Measurements from ENCODE around the gene FAM149A.

FAM149A gene

DNA sequence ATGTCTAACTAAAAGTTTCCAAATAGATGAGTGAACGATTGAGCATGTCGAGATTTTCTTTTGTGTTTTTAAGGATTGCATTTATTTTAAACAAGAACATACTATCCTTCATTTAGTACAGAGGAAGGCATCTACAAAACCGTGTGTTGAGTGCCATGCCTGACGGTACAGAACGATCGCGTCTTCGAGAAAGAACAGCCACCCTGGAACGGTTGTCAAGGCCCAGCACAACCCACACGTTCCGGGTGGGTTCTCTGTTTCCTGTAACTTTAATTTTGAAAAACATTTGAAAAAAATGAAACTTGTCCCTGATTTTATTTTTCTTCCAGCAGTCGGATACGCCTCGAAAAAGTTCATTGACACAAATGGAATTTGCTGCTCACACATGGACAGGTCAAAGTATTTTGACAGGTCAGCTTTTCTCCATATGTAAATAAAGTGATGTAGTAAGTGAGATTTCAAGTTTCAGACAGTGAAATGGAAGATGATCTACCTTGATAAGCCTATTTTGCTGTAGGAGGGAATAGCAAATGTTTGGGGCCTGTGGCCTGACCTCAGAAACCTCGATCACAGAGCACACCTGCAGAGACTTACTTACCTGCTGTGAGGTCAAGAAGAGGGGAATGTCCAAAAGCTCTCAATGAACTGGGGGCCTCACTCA is 62.5 kb downstream of the FAM149A start:
- DNase-seq, result no peak

DNA sequence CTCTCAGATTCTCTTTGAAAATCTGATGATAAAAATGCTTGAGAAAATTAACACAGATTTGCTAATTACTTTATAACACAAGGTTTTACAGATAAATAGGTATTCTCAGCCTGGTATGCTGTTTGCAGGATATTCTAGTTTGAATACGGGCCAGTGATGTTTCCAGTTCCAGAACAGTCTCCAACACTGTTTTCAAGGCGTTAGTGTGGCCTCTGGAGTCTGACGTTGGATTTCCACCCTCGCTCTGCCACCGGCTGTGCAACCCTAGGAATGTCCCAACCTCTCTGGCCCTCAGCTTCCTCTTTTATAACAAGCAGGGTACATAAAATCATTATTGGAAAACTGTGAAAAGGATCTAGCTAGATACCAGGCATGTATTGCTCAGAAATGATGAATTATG is 63.1 kb downstream of the FAM149A start:
- no peak for DNase-seq

- no peak for DNase-seq
Measured at GRCh38 chr4:186168750-186169149, 64.2 kb downstream of the FAM149A start.

DNA sequence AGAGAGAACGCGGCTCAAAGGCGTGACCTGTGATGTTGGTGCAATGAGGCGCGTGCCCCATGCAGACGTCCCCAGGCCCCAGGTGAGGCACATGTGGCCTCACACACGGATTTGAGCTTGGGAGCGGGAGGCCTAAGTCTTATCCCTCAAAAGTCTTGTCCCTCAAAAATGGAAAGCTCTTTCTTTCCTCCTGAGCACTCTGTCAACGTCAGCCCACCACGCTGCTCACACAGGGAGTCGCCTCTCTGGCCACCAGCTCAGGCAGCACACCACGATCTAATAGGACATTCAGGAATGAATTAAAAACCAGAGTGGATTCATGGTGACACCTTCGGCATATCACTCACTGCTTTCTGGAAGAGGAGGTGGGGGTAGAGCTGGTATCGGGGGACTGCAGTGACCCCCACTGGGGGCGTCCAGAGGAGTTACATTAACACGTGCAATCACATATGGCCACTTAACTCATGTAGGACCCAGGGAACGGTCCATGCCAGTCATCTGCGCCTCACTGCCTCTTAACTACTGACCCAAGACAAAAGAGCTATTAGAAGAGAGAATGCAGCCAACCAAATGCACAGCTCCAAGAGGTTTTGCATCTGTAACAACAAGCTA is 64.9 kb downstream of the FAM149A start:
- no peak for DNase-seq

DNA sequence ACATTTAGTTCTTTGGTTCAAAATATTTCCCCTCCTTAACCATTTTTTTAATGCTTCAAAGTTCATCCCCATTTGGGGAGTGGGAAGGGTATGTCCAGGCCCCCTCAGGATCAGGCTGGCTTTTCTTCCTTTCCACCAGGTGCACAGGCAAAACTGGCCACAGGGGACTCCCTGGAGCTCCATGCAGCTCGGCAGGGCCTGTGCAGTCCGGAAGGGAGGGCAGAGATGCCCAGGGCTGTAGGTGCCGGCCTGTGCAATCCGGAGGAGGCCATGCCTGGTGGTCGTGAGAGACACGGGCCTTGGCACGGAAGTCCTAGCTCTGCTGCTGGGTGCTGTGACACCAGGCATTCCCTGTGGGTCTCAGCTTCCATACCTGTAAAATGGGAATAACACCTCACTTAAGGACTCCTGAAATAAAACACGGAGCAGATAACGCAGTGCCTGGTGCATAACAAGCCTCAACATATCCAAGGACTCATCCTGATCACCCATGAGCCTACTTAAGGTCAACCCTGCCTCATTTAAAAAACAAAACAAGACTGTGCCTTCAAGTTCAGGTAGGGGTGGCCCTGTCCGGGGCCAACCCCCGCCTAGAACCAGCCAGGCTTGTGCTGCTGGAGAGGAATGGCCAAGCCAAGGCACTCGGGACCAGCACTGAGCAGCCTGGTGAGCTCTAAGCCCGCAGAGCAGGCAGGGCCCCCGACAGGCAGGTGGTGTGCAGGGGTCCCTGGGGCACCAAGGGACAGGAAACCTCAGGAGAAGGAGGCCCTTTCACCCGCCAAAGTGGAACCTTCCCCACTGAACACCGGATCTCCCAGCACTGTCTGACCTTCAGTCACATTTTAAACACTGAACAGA is 65.7 kb downstream of the FAM149A start:
- no peak for DNase-seq

- DNase-seq, result no peak
Measured at GRCh38 chr4:186170966-186171365, 66.5 kb downstream of the FAM149A start.

DNA sequence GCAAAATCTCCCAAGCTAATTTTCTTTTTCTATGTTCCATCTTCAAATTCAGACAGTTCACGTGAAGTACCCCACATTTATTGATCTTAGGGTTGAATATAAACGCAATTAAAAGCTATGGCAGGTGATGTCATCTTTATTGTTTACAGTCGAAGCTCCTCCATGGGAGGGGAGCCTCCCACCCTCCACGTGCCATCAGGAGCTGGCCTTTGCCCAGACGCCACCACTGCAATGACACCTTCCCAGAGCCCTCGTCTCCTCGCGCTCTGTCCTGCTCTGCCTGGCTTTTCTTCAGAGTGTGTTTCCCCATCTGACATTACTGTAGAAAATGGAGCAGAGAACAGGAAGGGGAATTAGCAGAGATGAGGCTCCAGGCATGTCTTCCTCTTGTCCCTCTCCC is 68.0 kb downstream of the FAM149A start:
- DNase-seq, result no peak

DNA sequence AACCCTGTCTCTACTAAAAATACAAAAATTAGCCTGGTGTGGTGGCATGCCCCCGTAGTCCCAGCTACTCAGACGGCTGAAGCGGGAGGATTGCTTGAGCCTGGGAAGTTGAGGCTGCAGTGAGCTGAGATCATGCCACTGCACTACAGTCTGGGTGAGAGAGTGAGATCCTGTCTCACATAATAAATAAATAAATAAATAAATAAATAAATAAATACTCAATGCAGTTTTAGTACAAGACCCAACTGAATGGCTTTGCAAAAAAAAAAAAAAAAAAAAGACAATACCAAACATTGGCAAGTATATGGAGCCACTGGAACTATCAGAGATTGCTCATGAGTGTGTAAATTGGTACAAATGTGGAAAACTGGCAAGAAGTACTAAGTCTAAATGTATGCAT is 83.6 kb downstream of the FAM149A start:
- DNase-seq, result no peak

DNA sequence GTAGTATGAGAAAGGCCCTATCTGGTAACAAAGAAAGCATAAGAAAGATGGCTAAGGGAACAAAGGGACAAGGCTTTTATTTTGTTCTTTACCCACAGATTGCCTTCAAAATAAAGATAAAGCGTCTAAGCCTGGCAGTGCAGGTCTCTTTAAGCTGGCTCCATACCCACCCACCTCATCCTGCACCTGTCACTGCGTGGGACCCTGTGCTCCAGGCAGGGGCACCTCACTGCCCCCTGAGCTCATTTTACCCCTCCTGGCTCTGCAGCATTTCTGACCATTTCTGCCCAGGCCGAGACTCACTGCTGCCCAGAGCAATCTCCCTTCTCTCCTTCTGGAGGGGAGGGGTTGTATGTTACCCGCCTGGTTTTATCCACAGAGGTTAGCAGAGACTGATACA is 85.2 kb downstream of the FAM149A start:
- no peak for DNase-seq

GRCh38 chr4:186190581-186191199 is 86.2 kb downstream of the FAM149A start:
- DNase-seq, result no peak

- DNase-seq, result peak; percentile 4
Measured at GRCh38 chr4:186191200-186192065, 86.9 kb downstream of the FAM149A start, which contains the start of gene CYP4V2. Gene CYP4V2, plus strand, starts transcription at chr4:186191567. Its CDS starts 257 bp downstream, at chr4:186191824.

- DNase-seq, result peak; percentile 9
Measured at GRCh38 chr4:186192066-186192612, 87.6 kb downstream of the FAM149A start.

DNA sequence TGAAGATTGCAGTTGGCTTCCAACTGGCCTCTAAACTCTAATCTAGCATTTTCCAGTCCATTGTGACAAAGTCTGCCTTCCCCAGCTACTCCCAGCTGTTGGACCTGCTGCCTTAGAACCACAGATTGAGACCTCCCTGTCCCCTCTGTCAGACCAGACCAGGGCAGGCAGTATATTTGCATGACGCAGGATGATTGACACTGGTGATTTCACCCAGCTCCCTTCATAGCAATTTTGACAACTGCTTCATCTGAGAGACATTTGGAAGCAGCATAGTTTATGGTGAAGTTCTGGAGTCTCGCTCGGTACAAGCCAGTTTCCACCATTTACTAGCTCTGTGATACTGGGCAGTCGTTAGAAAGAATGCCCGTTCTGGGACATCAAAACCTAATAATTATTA is 89.3 kb downstream of the FAM149A start:
- DNase-seq, result no peak

GRCh38 chr4:186196063-186196462 is 91.6 kb downstream of the FAM149A start:
- DNase-seq, result no peak

GRCh38 chr4:186200516-186200915 is 96.0 kb downstream of the FAM149A start:
- no peak for DNase-seq

GRCh38 chr4:186201010-186201409 is 96.5 kb downstream of the FAM149A start:
- DNase-seq, result no peak

GRCh38 chr4:186201535-186202230 is 97.2 kb downstream of the FAM149A start:
- DNase-seq, result peak; percentile 5

DNA sequence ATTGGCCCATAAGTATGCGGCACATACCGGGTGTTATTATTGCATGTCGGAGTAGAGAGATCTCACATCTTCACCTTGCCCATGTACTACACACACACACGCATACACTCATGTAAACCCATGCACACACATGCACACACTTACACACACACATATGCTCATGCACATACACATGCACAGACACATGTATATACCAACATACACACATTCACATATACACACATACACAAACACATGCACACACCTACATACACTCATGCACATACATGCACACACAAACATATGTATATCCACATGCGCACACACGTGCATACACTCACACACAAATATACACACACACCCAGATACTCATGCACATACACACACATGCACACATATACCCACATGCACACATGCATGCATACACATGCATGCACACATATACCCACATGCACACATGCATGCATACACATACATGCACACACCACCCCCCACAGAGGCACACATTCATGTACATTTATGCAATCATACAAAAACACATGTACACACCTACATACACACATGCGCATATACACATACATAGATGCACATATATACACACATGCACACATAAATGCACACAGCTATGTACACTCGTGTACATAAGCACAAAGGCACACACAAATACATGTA is 98.1 kb downstream of the FAM149A start:
- no peak for DNase-seq

GRCh38 chr4:186203406-186203805 is 98.9 kb downstream of the FAM149A start:
- DNase-seq, result peak; percentile 13

GRCh38 chr4:186204103-186204559 is 99.6 kb downstream of the FAM149A start:
- peak; percentile 27 for DNase-seq

DNA sequence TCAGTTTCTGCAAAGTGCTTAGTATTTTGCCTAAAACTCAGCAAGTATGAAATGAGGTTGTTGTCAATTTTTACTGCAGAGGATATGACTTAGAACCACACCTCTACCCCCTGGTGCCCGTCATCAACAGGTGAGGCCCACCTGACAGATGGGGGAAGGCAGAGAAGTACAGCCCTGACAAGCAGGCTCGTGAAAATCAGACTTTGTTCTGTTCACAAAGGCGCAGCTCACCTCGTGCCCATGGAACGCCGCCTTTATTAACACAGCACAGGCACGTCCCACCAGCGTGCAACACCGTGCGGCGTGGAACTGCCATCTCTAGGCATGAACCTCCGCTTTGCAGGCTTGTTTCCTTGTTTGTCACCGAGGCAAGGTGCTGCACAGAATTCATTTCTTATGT is 100.2 kb downstream of the FAM149A start:
- no peak for DNase-seq

Data from SHP77 treated with DMSO at 0.1 percent for 48 hours (cell line).